Aorta (tissue), 5 donors: ENCODE data around the gene LUM. TPM values are rescaled to one million over a fixed set of nuclear protein-coding genes. Genes with fewer than 3 reads are reported as not detected.
A peak's percentile ranks its signal among the peaks of the same experiment; 100 is the strongest.

Experiments
- ATAC-seq: fragments of 200-7000 bp; cut with Tn5 transposase; one replicate; pipeline ENCODE4 v1.9.1; 2022; ENCODE audit warnings: moderate library complexity; ENCODE audit not compliant: low FRiP score
- DNase-seq, 2 donors: peaks; one replicate each; pipeline ENCODE4 v3.0.0-alpha.2; 2020
- H3K27ac ChIP-seq, 2 donors: one replicate each; pipeline ENCODE4 v1.5.1; 2013; ENCODE audit warnings: low read length in 2 of 2, mild to moderate bottlenecking in 2 of 2, moderate library complexity in 2 of 2, control low read depth in 1 of 2, inconsistent platforms in 1 of 2, low read depth in 1 of 2
- H3K27me3 ChIP-seq, 2 donors: one replicate each; pipeline ENCODE4 v1.6.1; 2013; ENCODE audit warnings: control low read depth in 1 of 2, low read length in 1 of 2, mild to moderate bottlenecking in 1 of 2, moderate library complexity in 1 of 2; ENCODE audit not compliant: insufficient read depth in 2 of 2, control insufficient read depth in 1 of 2
- H3K36me3 ChIP-seq, 2 donors: one replicate each; pipeline ENCODE4 v1.6.1; 2013; ENCODE audit warnings: control low read depth in 1 of 2, low read length in 1 of 2, mild to moderate bottlenecking in 1 of 2; ENCODE audit not compliant: insufficient read depth in 2 of 2, control insufficient read depth in 1 of 2
- H3K4me1 ChIP-seq, 2 donors: one replicate each; pipeline ENCODE4 v1.6.1; 2013; ENCODE audit warnings: low read length in 2 of 2, control low read depth in 1 of 2, mild to moderate bottlenecking in 1 of 2, moderate library complexity in 1 of 2; ENCODE audit not compliant: insufficient read depth in 2 of 2, control insufficient read depth in 1 of 2
- H3K4me3 ChIP-seq, 2 donors: one replicate each; pipeline ENCODE4 v1.5.1; 2013; ENCODE audit warnings: low read length in 2 of 2, control low read depth in 1 of 2, mild to moderate bottlenecking in 1 of 2
- H3K9me3 ChIP-seq: one replicate; pipeline ENCODE4 v1.6.1; 2013; ENCODE audit warnings: mild to moderate bottlenecking, low read length; ENCODE audit not compliant: control insufficient read depth
- WGBS, 2 donors: extraction: QIAGEN DNeasy Blood & Tissue Kit; methylation state at CpG; one replicate each; pipeline ENCODE4 v1.1.7; 2013; 5-methylcytosine and 5-hydroxymethylcytosine counted together
- intact Hi-C, 2 donors: fragments of 100-400 bp; cut with DNase I; formaldehyde crosslinking; loops; one replicate each; pipeline versions ENCODE4 v1.14.2 to v1.15.0; 2022
- polyA plus RNA-seq, 2 donors: library from polyadenylated mRNA; stranded (reverse); fragments of 200-250 nt; gene quantifications; one replicate each; pipeline ENCODE4 v1.2.3, GENCODE V29; 2013
- total RNA-seq, 2 donors: library from RNA; stranded (reverse); fragmentation: NEBNext Ultra II Directional; extraction: Animal tissue kit (Norgen Biotek cat#: 25700); gene quantifications; one replicate each; pipeline ENCODE4 v1.2.1, GENCODE V29; 2021
- donor health status: healthy with polysubstance abuse.
- donor health status: Bipolar disorder and iron deficiency.
- donor health status: DM: no; HTN: no; CAD: no.
- donor health status: DM: no; HTN: no; CAD: no.
- donor health status: DM: yes; HTN: yes; CAD: no.

The LUM gene
- total and polyA plus RNA-seq, 4 donors, result 92.4 to 628 (median 221) TPM

DNA sequence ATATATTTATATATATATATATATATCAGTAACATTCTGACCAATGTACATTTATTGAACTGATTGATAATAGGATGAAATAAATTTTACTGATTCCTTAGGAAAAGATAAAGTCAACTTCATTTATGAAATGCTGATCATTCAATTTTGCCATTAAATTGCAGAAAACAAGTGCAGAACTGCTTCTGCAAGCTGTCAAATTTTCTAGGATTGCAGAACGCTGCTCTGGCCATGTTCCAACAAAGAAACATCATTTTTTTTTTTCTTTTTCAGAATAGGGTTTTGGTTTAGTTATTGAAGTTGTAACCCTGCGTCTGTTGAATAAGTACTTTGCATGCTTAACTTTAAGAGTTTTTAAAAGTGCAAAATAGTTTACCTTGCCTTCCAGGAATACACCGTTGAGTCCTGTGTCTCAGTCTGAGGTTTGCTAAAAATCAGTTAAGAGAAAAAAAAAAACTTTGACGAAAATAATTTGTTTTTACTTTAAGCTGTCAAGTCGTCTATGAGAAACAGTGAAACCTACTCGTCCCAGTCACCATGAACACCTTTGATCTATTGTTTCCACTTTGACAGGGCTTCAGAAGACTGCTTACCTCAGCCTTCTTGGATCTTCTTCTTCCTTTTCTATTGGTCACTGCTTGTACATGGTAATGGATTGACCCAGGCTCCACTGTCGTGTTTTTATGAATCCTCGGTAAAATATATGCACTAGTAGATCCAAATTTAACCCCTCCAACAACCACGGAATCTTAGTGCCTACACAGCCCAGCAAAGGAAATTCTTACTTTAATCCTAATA lies 53.7 kb downstream of the LUM start, which contains the start of gene KERA:
Gene KERA, minus strand, starts transcription at position 657 of the 798 bp plus-strand sequence. CDS start 1,743 bp downstream, outside the sequence.
- ATAC-seq (no peak), DNase-seq (no peak)
- WGBS, 2 donors, result 63 to 64% methylated on average over 9 of the region's 9 CpGs
- no peaks in the 10 kb centered on the region for H3K27me3 ChIP-seq
- no peaks in the 10 kb centered on the region for H3K9me3 ChIP-seq
- no peak within 1 kb of the TSS for H3K4me3 ChIP-seq
- intact Hi-C loops, result no loop called here
- H3K27ac ChIP-seq, result no peak within 1 kb of the TSS
- no peaks in the 10 kb centered on the region for H3K36me3 ChIP-seq
- H3K4me1 ChIP-seq, result no peaks in the 10 kb centered on the region

DNA sequence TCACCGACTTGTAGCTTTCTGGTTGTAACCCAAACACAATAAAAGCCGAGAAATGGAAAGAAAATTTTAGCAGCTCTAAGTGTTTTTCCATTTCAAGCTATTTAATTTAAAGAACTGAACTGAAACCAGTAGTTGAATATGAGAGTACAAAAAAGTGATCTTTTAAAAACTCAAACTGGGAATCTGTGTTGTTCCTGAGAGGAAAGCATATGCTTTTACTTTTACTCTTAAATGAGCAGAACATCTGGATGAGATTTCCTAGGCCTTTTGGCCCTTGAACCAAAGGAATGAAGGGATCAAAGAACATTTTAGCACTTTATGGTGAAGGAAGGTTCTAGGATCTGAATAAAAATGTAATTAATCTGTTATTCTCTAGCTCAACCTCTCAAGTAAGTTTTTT lies 54.8 kb downstream of the LUM start:
- no peak for ATAC-seq
- WGBS, 2 donors, result 72 to 73% methylated on average over 2 of the region's 2 CpGs
- Histone ChIP-seq H3K27ac (no peak overlapping the region), H3K4me3 (no peak overlapping the region), H3K4me1 (no peaks in the 10 kb centered on the region), H3K9me3 (no peaks in the 10 kb centered on the region), H3K27me3 (no peaks in the 10 kb centered on the region), H3K36me3 (no peaks in the 10 kb centered on the region)
- no peak for DNase-seq
- intact Hi-C loops, result no loop called here

DNA sequence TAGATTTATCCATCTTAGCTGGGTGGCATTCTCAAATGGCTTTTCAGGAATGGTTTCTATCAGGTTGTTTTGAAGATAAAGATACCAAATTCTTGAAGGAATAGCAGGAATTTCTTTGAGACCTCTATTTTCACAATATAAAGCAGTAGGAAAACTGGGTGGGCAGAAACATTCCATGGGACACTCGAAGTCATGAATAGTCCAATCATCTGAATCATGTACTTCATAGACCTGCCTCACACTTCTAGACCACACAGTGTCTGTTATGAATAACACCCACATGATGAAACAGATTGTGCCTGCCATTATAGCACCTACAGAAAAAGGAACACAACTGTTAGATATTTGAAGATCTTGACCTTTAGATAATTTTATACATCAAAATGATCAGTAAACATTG lies 55.3 kb downstream of the LUM start:
- Histone ChIP-seq H3K9me3 (no peaks in the 10 kb centered on the region), H3K27ac (no peak overlapping the region), H3K4me1 (no peaks in the 10 kb centered on the region), H3K4me3 (no peak overlapping the region), H3K36me3 (no peaks in the 10 kb centered on the region), H3K27me3 (no peaks in the 10 kb centered on the region)
- ATAC-seq (no peak), DNase-seq (no peak)
- 86 to 88% methylated on average over 1 of the region's 1 CpG for WGBS, 2 donors
- intact Hi-C loops, result no loop called here

DNA sequence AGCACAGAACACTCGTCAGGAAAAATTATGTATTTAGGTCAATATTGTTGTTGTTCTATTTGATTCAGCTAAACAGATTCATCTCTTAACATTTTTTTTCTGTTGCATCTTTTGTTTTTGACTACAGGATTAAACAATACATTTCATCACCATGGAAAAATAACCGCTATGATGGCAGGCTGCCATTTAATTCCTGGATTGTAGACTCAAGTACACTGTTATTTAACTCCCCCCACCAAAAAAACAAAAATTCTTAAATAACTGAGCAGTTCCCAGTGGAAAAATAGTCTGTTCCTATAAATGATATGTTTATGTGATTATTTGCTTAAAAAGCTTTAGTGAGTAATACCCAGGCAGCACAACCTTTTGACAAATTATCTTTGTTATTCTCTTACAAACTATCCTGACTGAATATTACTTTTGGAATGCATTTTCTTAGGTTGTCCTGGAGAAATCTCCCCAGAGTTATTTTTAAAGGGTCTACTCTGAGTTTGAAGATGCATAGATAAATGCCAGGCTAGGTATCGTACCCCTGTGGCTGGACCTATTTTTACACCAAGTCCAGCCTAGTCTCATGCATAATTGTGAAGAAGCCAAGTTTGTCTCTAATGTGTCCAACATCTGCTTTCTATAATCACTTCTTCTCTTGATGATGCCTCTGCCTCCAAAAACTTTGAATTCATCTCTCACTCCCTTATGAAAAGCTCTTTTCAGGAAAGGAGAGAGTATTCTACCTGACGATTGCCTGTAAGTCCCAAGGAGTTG lies 57.2 kb downstream of the LUM start:
- Histone ChIP-seq H3K4me1 (no peaks in the 10 kb centered on the region), H3K27ac (no peak overlapping the region), H3K36me3 (no peaks in the 10 kb centered on the region), H3K9me3 (no peaks in the 10 kb centered on the region), H3K4me3 (no peak overlapping the region), H3K27me3 (no peaks in the 10 kb centered on the region)
- ATAC-seq (peak; percentile 62), DNase-seq (no peak)
- WGBS, 2 donors, result 26 to 30% methylated on average over 4 of the region's 4 CpGs
- intact Hi-C loops, result no loop called here

Other genes with a start within 250 kb of the LUM start
- gene CCER1, start 156.3 kb downstream of the LUM start, total RNA-seq, result not detected
- gene CCER1, start 156.3 kb downstream of the LUM start, polyA plus RNA-seq, result not detected
- not detected for gene EPYC, start 106.5 kb downstream of the LUM start, total RNA-seq
- under 1 TPM in 1 of 2 donors, not detected in 1; 0.51 TPM for gene EPYC, start 106.5 kb downstream of the LUM start, polyA plus RNA-seq
- gene KERA, start 53.5 kb downstream of the LUM start, total RNA-seq, result not detected
- gene KERA, start 53.5 kb downstream of the LUM start, polyA plus RNA-seq, result not detected
- gene DCN, start 71.3 kb upstream of the LUM start, total RNA-seq, result 1,000 to 10,000 TPM in 1 of 2 donors, 100 to 1,000 TPM in 1; 863 to 2,873 TPM
- 10 to 100 TPM; 27.2 to 74.0 TPM for gene DCN, start 71.3 kb upstream of the LUM start, polyA plus RNA-seq